Ovary (tissue), 3 donors: ENCODE measurements around the gene PCDH17.

Experiments used
- CTCF ChIP-seq, 3 donors: fragments of 450-650 bp in 2 of 3; fragments of 200-600 bp in 1 of 3; IDR thresholded peaks; one replicate each; pipeline versions ENCODE4 v1.5.1 to v1.8.0; 2016 to 2022; ENCODE audit warnings: antibody characterized with exemption in 3 of 3, mild to moderate bottlenecking in 1 of 3
- EP300 ChIP-seq: sonication (generic); formaldehyde crosslinking; IDR thresholded peaks from one replicate; pipeline ENCODE4 v1.6.1; 2017; ENCODE audit warnings: antibody characterized with exemption
- POLR2A ChIP-seq: fragments of 450-650 bp; IDR thresholded peaks from one replicate; pipeline ENCODE4 v1.6.1; 2017; ENCODE audit warnings: antibody characterized with exemption, mild to moderate bottlenecking, moderate library complexity
- donor health status: DM: no; HTN: no; CAD: no.

- TF ChIP-seq CTCF (IDR thresholded peaks at IDR 0.05) (no peak), POLR2A (no peak), EP300 (no peak)
Measured at GRCh38 chr13:57604442-57604841, 27.1 kb upstream of the PCDH17 start.
